Measurements from ENCODE around the gene CYP27A1. TPM values are rescaled to one million over a fixed set of nuclear protein-coding genes. Genes with fewer than 3 reads are reported as not detected.

Gene CYP27A1
- total and polyA plus RNA-seq, 2 of the 8 experiments (the other 6 are each of a cell fraction or from before 2014, with no cell fraction given) = 5.4 to 14.7 TPM

GRCh38 chr2:218788529-218789255 is 6.7 kb downstream of the CYP27A1 start:
- no peaks in the 10 kb centered on the region for H3K9me3 ChIP-seq (ENCODE audit: insufficient read depth in 2 of 2, low read depth in 1 of 2, low read length in 1 of 2)
- ChIA-PET POLR2A (ENCODE audit: partially characterized antibody) (no interaction called here), CTCF (ENCODE audit: partially characterized antibody) (interaction anchor here (1.0 to 1.2 kb wide), 2 partner anchors 59 to 130 kb away, joined by 4 to 5 read pairs; partner anchors contain the start of genes BCS1L and ZNF142)
- H3K23me2 ChIP-seq (ENCODE audit: low read depth, low read length) = no peaks in the 10 kb centered on the region
- no peak overlapping the region for H2AK5ac ChIP-seq (ENCODE audit: low read depth, low read length)
- H2BK15ac ChIP-seq (ENCODE audit: low read length) = no peak overlapping the region
- H2AFZ ChIP-seq (ENCODE audit: low read length) = no peak overlapping the region
- H3K79me2 ChIP-seq (ENCODE audit: control insufficient read depth in 1 of 2, insufficient read depth in 2 of 2, low read length in 2 of 2) = no peaks in the 10 kb centered on the region
- no peak overlapping the region for H3K23ac ChIP-seq (ENCODE audit: insufficient read length)
- no peak overlapping the region for H3K4ac ChIP-seq (replicated peaks; ENCODE audit: insufficient read length, low read depth, low read length)
- H3K14ac ChIP-seq (ENCODE audit: insufficient read length) = no peak overlapping the region
- H3K56ac ChIP-seq (replicated peaks; ENCODE audit: insufficient read length, low read depth, low read length) = no peak overlapping the region
- no peak overlapping the region for H4K8ac ChIP-seq (ENCODE audit: extremely low read depth, insufficient read depth, low read length)
- H2BK5ac ChIP-seq (ENCODE audit: low read depth, low read length) = no peak overlapping the region
- H2BK120ac ChIP-seq (replicated peaks; ENCODE audit: low read depth, low read length) = no peak overlapping the region
- FAIRE-seq = no peak
- no peaks in the 10 kb centered on the region for H3K79me1 ChIP-seq (ENCODE audit: low read depth, low read length)
- DNase-seq (ENCODE audit: low read depth in 1 of 2, low spot score in 2 of 2) = no peak
- WGBS, 2 experiments (ENCODE audit: extremely low coverage in 1 of 2, insufficient coverage in 1 of 2, insufficient read length in 1 of 2, insufficient replicate concordance in 2 of 2, low coverage in 1 of 2, low lambda C conversion rate in 2 of 2, missing lambda C conversion rate in 1 of 2) = 84% methylated on average over 2 of the region's 2 CpGs; no CpG with 5 or more reads in 1 of the 2 experiments
- H3K27me3 ChIP-seq (replicated peaks in 1 of 4; ENCODE audit: control insufficient read depth in 3 of 4, extremely low read depth in 1 of 4, insufficient read depth in 3 of 4, low read length in 3 of 4) = peaks cover 0 to 4% (median 3%) of the 10 kb centered on the region in 4 experiments; a peak in 3 of 7 replicates
- no peak overlapping the region for H3K18ac ChIP-seq (ENCODE audit: extremely low read depth, low read length)
- no peaks in the 10 kb centered on the region for H3K4me1 ChIP-seq (replicated peaks in 1 of 4; ENCODE audit: control insufficient read depth in 3 of 4, insufficient read depth in 4 of 4, low read length in 3 of 4)
- no peaks in the 10 kb centered on the region for H3K36me3 ChIP-seq (ENCODE audit: control insufficient read depth in 2 of 4, insufficient read depth in 4 of 4, low read length in 3 of 4)
- no peak overlapping the region for H3K4me3 ChIP-seq (ENCODE audit: extremely low read depth in 1 of 4, insufficient read depth in 2 of 4, low read depth in 3 of 4, low read length in 4 of 4)
- H3K9ac ChIP-seq (replicated peaks in 1 of 4; ENCODE audit: extremely low read depth in 1 of 4, low read depth in 3 of 4, low read length in 3 of 4) = no peak overlapping the region
- H2BK12ac ChIP-seq (ENCODE audit: low read depth, low read length) = no peak overlapping the region
- peaks cover 0 to 3% of the 10 kb centered on the region in 2 experiments for H4K20me1 ChIP-seq (replicated peaks in 1 of 2; ENCODE audit: control insufficient read depth in 1 of 2, insufficient read depth in 2 of 2, low read length in 2 of 2)
- no peak overlapping the region for H3K27ac ChIP-seq (ENCODE audit: low read depth, low read length)
- no peak overlapping the region for H4K5ac ChIP-seq (ENCODE audit: insufficient read length, low read depth, low read length)
- no peak overlapping the region for H2BK20ac ChIP-seq (ENCODE audit: low read length)
- no peak overlapping the region for H4K91ac ChIP-seq (replicated peaks; ENCODE audit: insufficient read length, low read length)
- no peak overlapping the region for H3K4me2 ChIP-seq (ENCODE audit: insufficient read depth in 1 of 2, low read depth in 2 of 2, low read length in 2 of 2)
- TF ChIP-seq BACH1 (IDR thresholded peaks at IDR 0.05; ENCODE audit: low read length) (no peak), TBP (IDR thresholded peaks at IDR 0.05; ENCODE audit: low read depth, low read length) (no peak), CREB1 (IDR thresholded peaks at IDR 0.05) (no peak), TCF12 (IDR thresholded peaks at IDR 0.05; ENCODE audit: low read depth, low read length) (no peak), ATF3 (IDR thresholded peaks at IDR 0.05; ENCODE audit: insufficient read depth, low read depth, low read length) (no peak), SUZ12 (IDR thresholded peaks at IDR 0.05; ENCODE audit: low read length) (no peak), TEAD4 (IDR thresholded peaks at IDR 0.05; ENCODE audit: low read depth, low read length) (no peak), HDAC6 (IDR thresholded peaks at IDR 0.05; ENCODE audit: low read depth, low read length) (no peak)
